Measurements from ENCODE around the gene TRIM75. TPM values are rescaled to one million over a fixed set of nuclear protein-coding genes. Genes with fewer than 3 reads are reported as not detected.
"Not testable (repeated sequence)": the region's sequence is repeated elsewhere in the genome, so short reads cannot be mapped to it uniquely, and the experiment has no call there.

The TRIM75 gene
- total and polyA plus RNA-seq, 2 donors from 2014 or later, result not detected

GRCh38 chr4:165060938-165061337 lies 7.3 kb downstream of the TRIM75 start:
- DNase-seq (peak in 1 of 5 donors; percentile 5), FAIRE-seq (no peak)
- Histone ChIP-seq H3K27me3 (ENCODE audit: control insufficient read depth, insufficient read depth, low read length) (no peaks in the 10 kb centered on the region), H3K4me1 (ENCODE audit: control insufficient read depth in 2 of 3, insufficient read depth in 2 of 3, low read depth in 1 of 3, low read length in 3 of 3) (no peaks in the 10 kb centered on the region), H3K9ac (ENCODE audit: low read length in 3 of 3) (no peak overlapping the region), H3K4me3 (ENCODE audit: low read length in 3 of 3) (no peak overlapping the region), H3K9me3 (ENCODE audit: control insufficient read depth in 2 of 3, insufficient read depth in 1 of 3, low read length in 3 of 3) (no peaks in the 10 kb centered on the region), H3K27ac (ENCODE audit: low read depth in 2 of 2, low read length in 2 of 2) (no peak overlapping the region), H3K36me3 (ENCODE audit: control insufficient read depth in 2 of 3, insufficient read depth in 3 of 3, low read length in 3 of 3) (no peaks in the 10 kb centered on the region)
- no peak for TF ChIP-seq CTCF (IDR thresholded peaks at IDR 0.05; ENCODE audit: borderline replicate concordance, extremely low read depth, insufficient read depth)
- intact Hi-C loops (cut with DNase I), result no loop called here

GRCh38 chr4:165070560-165070959 lies 16.9 kb downstream of the TRIM75 start:
- no peak for FAIRE-seq

DNA sequence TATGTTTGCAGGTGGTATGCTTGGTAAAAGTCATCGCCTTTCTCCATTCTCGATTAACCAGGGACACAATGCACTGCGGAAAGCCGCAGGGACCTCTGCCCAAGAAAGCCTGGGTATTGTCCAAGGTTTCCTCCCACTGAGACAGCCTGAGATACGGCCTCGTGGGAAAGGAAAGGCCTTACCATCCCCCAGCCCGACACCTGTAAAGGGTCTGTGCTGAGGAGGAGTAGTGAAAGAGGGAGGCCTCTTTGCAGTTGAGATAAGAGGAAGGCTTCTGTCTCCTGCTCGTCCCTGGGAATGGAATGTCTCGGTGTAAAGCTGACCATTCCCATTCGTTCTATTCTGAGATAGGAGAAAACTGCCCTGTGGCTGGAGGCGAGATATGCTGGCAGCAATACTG lies 19.7 kb downstream of the TRIM75 start:
- FAIRE-seq; DNase-seq; H3K9me3 ChIP-seq (ENCODE audit: control insufficient read depth in 2 of 3, insufficient read depth in 1 of 3, low read length in 3 of 3); H3K36me3 ChIP-seq (ENCODE audit: control insufficient read depth in 2 of 3, insufficient read depth in 3 of 3, low read length in 3 of 3); H3K4me3 ChIP-seq (ENCODE audit: low read length in 3 of 3); H3K4me1 ChIP-seq (ENCODE audit: control insufficient read depth in 2 of 3, insufficient read depth in 2 of 3, low read depth in 1 of 3, low read length in 3 of 3); H3K9ac ChIP-seq (ENCODE audit: low read length in 3 of 3); H3K27me3 ChIP-seq (ENCODE audit: control insufficient read depth, insufficient read depth, low read length); H3K27ac ChIP-seq (ENCODE audit: low read depth in 2 of 2, low read length in 2 of 2); intact Hi-C loops (cut with DNase I): not testable (repeated sequence)

More at GRCh38 chr4:165070560-165070959, 16.9 kb downstream of the TRIM75 start:
- TF ChIP-seq CTCF (IDR thresholded peaks at IDR 0.05; ENCODE audit: borderline replicate concordance, extremely low read depth, insufficient read depth), result no peak
- Histone ChIP-seq H3K27ac (ENCODE audit: low read depth in 2 of 2, low read length in 2 of 2) (no peak overlapping the region), H3K27me3 (ENCODE audit: control insufficient read depth, insufficient read depth, low read length) (no peaks in the 10 kb centered on the region), H3K4me1 (ENCODE audit: control insufficient read depth in 2 of 3, insufficient read depth in 2 of 3, low read depth in 1 of 3, low read length in 3 of 3) (no peaks in the 10 kb centered on the region), H3K36me3 (ENCODE audit: control insufficient read depth in 2 of 3, insufficient read depth in 3 of 3, low read length in 3 of 3) (no peaks in the 10 kb centered on the region), H3K9me3 (ENCODE audit: control insufficient read depth in 2 of 3, insufficient read depth in 1 of 3, low read length in 3 of 3) (no peaks in the 10 kb centered on the region), H3K4me3 (ENCODE audit: low read length in 3 of 3) (no peak overlapping the region), H3K9ac (ENCODE audit: low read length in 3 of 3) (no peak overlapping the region)
- intact Hi-C loops (cut with DNase I), result no loop called here
- DNase-seq, result no peak

GRCh38 chr4:165077034-165077578 lies 23.4 kb downstream of the TRIM75 start:
- Histone ChIP-seq H3K4me3 (ENCODE audit: low read length in 3 of 3) (no peak overlapping the region), H3K27ac (ENCODE audit: low read depth in 2 of 2, low read length in 2 of 2) (peak overlapping the region in 1 of 2 donors; percentile 43), H3K4me1 (ENCODE audit: control insufficient read depth in 2 of 3, insufficient read depth in 2 of 3, low read depth in 1 of 3, low read length in 3 of 3) (no peaks in the 10 kb centered on the region), H3K36me3 (ENCODE audit: control insufficient read depth in 2 of 3, insufficient read depth in 3 of 3, low read length in 3 of 3) (peaks cover 0 to 8% (median 0%) of the 10 kb centered on the region in 3 donors), H3K9me3 (ENCODE audit: control insufficient read depth in 2 of 3, insufficient read depth in 1 of 3, low read length in 3 of 3) (no peaks in the 10 kb centered on the region), H3K9ac (ENCODE audit: low read length in 3 of 3) (no peak overlapping the region), H3K27me3 (ENCODE audit: control insufficient read depth, insufficient read depth, low read length) (no peaks in the 10 kb centered on the region)
- DNase-seq (no peak), FAIRE-seq (no peak)
- no peak for TF ChIP-seq CTCF (IDR thresholded peaks at IDR 0.05; ENCODE audit: borderline replicate concordance, extremely low read depth, insufficient read depth)
- intact Hi-C loops (cut with DNase I), result no loop called here
